Sigmoid colon (tissue), 7 donors: ENCODE results near the gene RSBN1L. TPM values are rescaled to one million over a fixed set of nuclear protein-coding genes. Genes with fewer than 3 reads are reported as not detected.

Source experiments
- DNase-seq: peaks from one replicate; pipeline ENCODE4 v3.0.0-alpha.2; 2019
- H3K27ac ChIP-seq, 4 donors: fragments of 200-600 bp; sonication (generic); one replicate each; pipeline ENCODE4 v1.5.1; 2016 to 2019; ENCODE audit warnings: mild to moderate bottlenecking in 1 of 4
- H3K27me3 ChIP-seq, 3 donors: fragments of 200-600 bp; sonication (generic); one replicate each; pipeline ENCODE4 v1.5.1; 2019; ENCODE audit warnings: mild to moderate bottlenecking in 1 of 3
- H3K36me3 ChIP-seq, 4 donors: fragments of 200-600 bp; sonication (generic); one replicate each; pipeline ENCODE4 v1.5.1; 2016 to 2019
- H3K4me1 ChIP-seq, 4 donors: fragments of 200-600 bp; sonication (generic); one replicate each; pipeline ENCODE4 v1.5.1; 2017 to 2019
- H3K4me3 ChIP-seq, 4 donors: fragments of 200-600 bp; sonication (generic); one replicate each; pipeline ENCODE4 v1.5.1; 2017 to 2019; ENCODE audit warnings: mild to moderate bottlenecking in 2 of 4, moderate library complexity in 1 of 4
- H3K9me3 ChIP-seq, 4 donors: fragments of 200-600 bp in 3 of 4; sonication (generic) in 3 of 4; one replicate each; pipeline versions ENCODE4 v1.5.1 to v1.6.1; 2013 to 2019
- CTCF ChIP-seq, 4 experiments: fragments of 450-650 bp in 3 of 4; fragments of 200-600 bp in 1 of 4; IDR thresholded peaks; one replicate each; pipeline ENCODE4 v1.5.1; 2016 to 2019; ENCODE audit warnings: antibody characterized with exemption in 4 of 4, mild to moderate bottlenecking in 3 of 4, moderate library complexity in 2 of 4
- EP300 ChIP-seq, 4 donors: sonication (generic); formaldehyde crosslinking; IDR thresholded peaks; one replicate each; pipeline ENCODE4 v1.6.1; 2017; ENCODE audit warnings: antibody characterized with exemption in 4 of 4
- POLR2A ChIP-seq, 2 donors: fragments of 450-650 bp; IDR thresholded peaks; one replicate each; pipeline ENCODE4 v1.6.1; 2016; ENCODE audit warnings: antibody characterized with exemption in 2 of 2, mild to moderate bottlenecking in 2 of 2, moderate library complexity in 2 of 2
- POLR2AphosphoS5 ChIP-seq, 4 donors: sonication (generic); formaldehyde crosslinking; IDR thresholded peaks; one replicate each; pipeline ENCODE4 v1.6.1; 2017; ENCODE audit warnings: antibody characterized with exemption in 4 of 4
- WGBS, 2 donors: extraction: QIAGEN DNeasy Blood & Tissue Kit; methylation state at CpG; one replicate each; pipeline ENCODE4 v1.1.7; 2013; 5-methylcytosine and 5-hydroxymethylcytosine counted together
- intact Hi-C: fragments of 100-400 bp; cut with DNase I; formaldehyde crosslinking; loops from one replicate; pipeline ENCODE4 v1.15.1; 2023
- polyA plus RNA-seq, 3 donors: library from polyadenylated mRNA; stranded (reverse); fragments of 200-250 nt; gene quantifications; one replicate each; pipeline ENCODE4 v1.2.3, GENCODE V29; 2013
- total RNA-seq, 4 donors: library from RNA; depleted of rRNA; stranded (reverse); fragments of >200 nt; gene quantifications; one replicate each; pipeline ENCODE4 v1.1.0, GENCODE V29; 2016
- donor health status: healthy with polysubstance abuse.
- donor health status: Bipolar disorder and iron deficiency.
- donor health status: healthy.

RSBN1L gene
- total and polyA plus RNA-seq, 7 donors, result 6.0 to 50.4 (median 29.3) TPM

DNA sequence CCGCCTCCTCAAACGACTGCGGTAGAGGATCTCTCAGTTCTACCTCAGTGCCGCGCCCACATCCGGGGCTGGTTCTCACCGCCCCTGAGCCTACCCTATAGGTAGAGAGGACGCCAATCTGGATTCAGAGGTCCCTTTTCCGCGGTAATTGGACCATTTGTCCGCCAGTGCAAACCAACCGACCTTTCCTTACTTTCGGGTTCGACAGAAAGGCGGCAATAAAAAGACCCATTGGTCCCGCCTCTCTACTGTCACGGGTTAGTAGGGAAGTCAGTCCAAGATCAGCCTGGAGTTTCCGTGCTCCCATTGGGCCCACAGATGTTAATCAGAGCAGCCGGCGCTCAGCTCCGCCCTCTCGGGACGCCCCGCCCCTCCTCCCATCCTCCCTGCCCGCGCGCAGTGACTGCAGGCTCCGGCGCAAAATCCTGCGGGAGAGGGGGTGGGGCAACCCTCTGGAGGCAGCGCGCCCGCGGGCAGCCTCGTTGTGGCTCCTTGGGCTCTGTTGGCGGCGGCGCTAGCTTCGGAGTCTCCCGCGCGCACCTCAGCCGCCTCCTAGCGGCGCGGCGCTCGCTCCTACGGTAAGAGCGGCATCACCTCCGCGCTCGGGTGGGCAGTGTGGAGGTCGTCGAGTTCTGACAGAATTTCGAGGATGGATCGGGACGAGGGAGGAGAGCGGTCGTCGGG is 102.3 kb downstream of the RSBN1L start, which contains the start of the genes PHTF2 and TMEM60:
Gene PHTF2, plus strand, starts transcription at position 380 of the 684 bp plus-strand sequence.
Gene TMEM60, minus strand, starts transcription at position 41 of the 684 bp plus-strand sequence. CDS start 4,061 bp downstream, outside the sequence.
- H3K27ac ChIP-seq, result peak within 1 kb of the TSS; percentile 88 to 94 (median 91)
- no peaks in the 10 kb centered on the region for H3K27me3 ChIP-seq
- peak within 1 kb of the TSS; percentile 71 to 95 (median 78) for H3K4me3 ChIP-seq
- intact Hi-C loops, result loop anchor here (5.0 kb wide), 3 partner anchors 36 to 261 kb away; partner anchors contain the start of gene PTPN12
- H3K4me1 ChIP-seq, result peaks cover 0 to 30% (median 27%) of the 10 kb centered on the region in 4 donors
- peak; percentile 99 for DNase-seq
- peak in 2 of 4 donors; percentile 39 to 55 for TF ChIP-seq EP300 (IDR thresholded peaks at IDR 0.05)
- TF ChIP-seq POLR2A (IDR thresholded peaks at IDR 0.05), result peak in 1 of 2 donors; percentile 69
- TF ChIP-seq POLR2AphosphoS5 (IDR thresholded peaks at IDR 0.05), result peak; percentile 83 to 94 (median 86)
- TF ChIP-seq CTCF (IDR thresholded peaks at IDR 0.05), result peak; percentile 35 to 54 (median 46)
- H3K9me3 ChIP-seq, result no peaks in the 10 kb centered on the region
- H3K36me3 ChIP-seq, result peaks cover 0 to 9% (median 0%) of the 10 kb centered on the region in 4 donors
- 0% methylated on average over 61 of the region's 61 CpGs for WGBS, 2 donors

- Histone ChIP-seq H3K27ac (peak overlapping the region; percentile 88 to 94 (median 91)), H3K4me1 (peaks cover 0 to 30% (median 27%) of the 10 kb centered on the region in 4 donors), H3K36me3 (peaks cover 0 to 2% (median 0%) of the 10 kb centered on the region in 4 donors), H3K27me3 (no peaks in the 10 kb centered on the region), H3K4me3 (peak overlapping the region; percentile 71 to 95 (median 78)), H3K9me3 (no peaks in the 10 kb centered on the region)
- WGBS, 2 donors, result 1% methylated on average over 55 of the region's 55 CpGs
- intact Hi-C loops, result loop anchor here (5.0 kb wide), 3 partner anchors 37 to 262 kb away; partner anchors contain the start of gene PTPN12
- TF ChIP-seq CTCF (IDR thresholded peaks at IDR 0.05) (peak in 1 of 4 experiments; percentile 10), POLR2AphosphoS5 (IDR thresholded peaks at IDR 0.05) (peak in 1 of 4 donors; percentile 9), EP300 (IDR thresholded peaks at IDR 0.05) (no peak), POLR2A (IDR thresholded peaks at IDR 0.05) (no peak)
- peak; percentile 78 for DNase-seq
Measured at GRCh38 chr7:77799078-77799964, 103.1 kb downstream of the RSBN1L start.

- TF ChIP-seq POLR2A (IDR thresholded peaks at IDR 0.05), result no peak
- TF ChIP-seq CTCF (IDR thresholded peaks at IDR 0.05), result no peak
- TF ChIP-seq POLR2AphosphoS5 (IDR thresholded peaks at IDR 0.05), result no peak
- no peak for TF ChIP-seq EP300 (IDR thresholded peaks at IDR 0.05)
- Histone ChIP-seq H3K9me3 (no peaks in the 10 kb centered on the region), H3K27me3 (no peaks in the 10 kb centered on the region), H3K4me3 (peak overlapping the region in 3 of 4 donors; percentile 72 to 95 (median 84)), H3K4me1 (peaks cover 0 to 30% (median 27%) of the 10 kb centered on the region in 4 donors), H3K27ac (peak overlapping the region in 1 of 4 donors; percentile 92), H3K36me3 (no peaks in the 10 kb centered on the region)
- no peak for DNase-seq
- intact Hi-C loops, result loop anchor here (10.0 kb wide), 1 partner anchor 125 kb away; no protein-coding TSS in a partner anchor
- 25 to 31% methylated on average over 4 of the region's 4 CpGs for WGBS, 2 donors
Measured at GRCh38 chr7:77800158-77800557, 103.9 kb downstream of the RSBN1L start.

- Histone ChIP-seq H3K9me3 (no peaks in the 10 kb centered on the region), H3K27me3 (no peaks in the 10 kb centered on the region), H3K36me3 (no peaks in the 10 kb centered on the region), H3K27ac (no peak overlapping the region), H3K4me1 (peaks cover 0 to 30% (median 26%) of the 10 kb centered on the region in 4 donors), H3K4me3 (no peak overlapping the region)
- WGBS, 2 donors, result 19 to 59% methylated on average over 2 of the region's 2 CpGs
- TF ChIP-seq POLR2A (IDR thresholded peaks at IDR 0.05), result no peak
- TF ChIP-seq EP300 (IDR thresholded peaks at IDR 0.05), result no peak
- TF ChIP-seq CTCF (IDR thresholded peaks at IDR 0.05), result no peak
- TF ChIP-seq POLR2AphosphoS5 (IDR thresholded peaks at IDR 0.05), result no peak
- no peak for DNase-seq
- intact Hi-C loops, result loop anchor here (10.0 kb wide), 1 partner anchor 124 kb away; no protein-coding TSS in a partner anchor
Measured at GRCh38 chr7:77800730-77801129, 104.5 kb downstream of the RSBN1L start.
